CD4-positive, CD25-positive, alpha-beta regulatory T cell (primary cell): Measurements from ENCODE around the gene ROBO1. TPM values are rescaled to one million over a fixed set of nuclear protein-coding genes. Genes with fewer than 3 reads are reported as not detected.

Experiments used
- ATAC-seq, 2 donors: fragments of 150-1000 bp; cut with Tn5 transposase; one replicate each; pipeline ENCODE4 v1.10.0; 2021; ENCODE audit warnings: low read depth in 2 of 2, moderate number of reproducible peaks in 2 of 2, moderate library complexity in 1 of 2
- DNase-seq, 3 donors: peaks; one replicate each; pipeline versions ENCODE4 v3.0.0 to v3.0.0-alpha.2; 2012 to 2022; ENCODE audit warnings: mixed read lengths in 1 of 3
- H3K27ac ChIP-seq: one replicate; pipeline ENCODE4 v1.7.0; 2013; ENCODE audit warnings: mild to moderate bottlenecking, low read length; ENCODE audit not compliant: insufficient read depth, poor library complexity, severe bottlenecking
- H3K27me3 ChIP-seq: one replicate; pipeline ENCODE4 v1.7.0; 2013; ENCODE audit warnings: low read length; ENCODE audit not compliant: control insufficient read depth, insufficient read depth
- H3K36me3 ChIP-seq: one replicate; pipeline ENCODE4 v1.7.0; 2013; ENCODE audit warnings: mild to moderate bottlenecking, low read length, moderate library complexity; ENCODE audit not compliant: control insufficient read depth, insufficient read depth
- H3K4me1 ChIP-seq: 2 replicates; pipeline ENCODE4 v1.7.0; 2013; ENCODE audit warnings: mild to moderate bottlenecking, low read length; ENCODE audit not compliant: insufficient read depth, control insufficient read depth, poor library complexity, severe bottlenecking
- H3K4me3 ChIP-seq: one replicate; pipeline ENCODE4 v1.7.0; 2013; ENCODE audit warnings: low read depth, mild to moderate bottlenecking, low read length, moderate library complexity
- H3K9me3 ChIP-seq, 2 experiments: 1 replicate in 1 of 2; 2 replicates in 1 of 2; pipeline ENCODE4 v1.7.0; 2013; ENCODE audit warnings: low read length in 2 of 2, mild to moderate bottlenecking in 1 of 2, moderate library complexity in 1 of 2; ENCODE audit not compliant: control insufficient read depth in 2 of 2
- H3K27ac Mint-ChIP-seq, 3 donors: one replicate each; pipeline ENCODE4 v1.8.0; 2020 to 2022; ENCODE audit warnings: mild to moderate bottlenecking in 3 of 3, mixed read lengths in 3 of 3, moderate library complexity in 2 of 3
- H3K27me3 Mint-ChIP-seq: one replicate; pipeline ENCODE4 v1.8.0; 2022; ENCODE audit warnings: mild to moderate bottlenecking, mixed read lengths
- H3K36me3 Mint-ChIP-seq: one replicate; pipeline ENCODE4 v1.8.0; 2020; ENCODE audit warnings: mixed read lengths
- H3K4me1 Mint-ChIP-seq, 4 donors: one replicate each; pipeline ENCODE4 v1.8.0; 2020 to 2022; ENCODE audit warnings: mixed read lengths in 4 of 4, mild to moderate bottlenecking in 1 of 4
- H3K4me3 Mint-ChIP-seq, 4 donors: one replicate each; pipeline ENCODE4 v1.8.0; 2020 to 2022; ENCODE audit warnings: mild to moderate bottlenecking in 4 of 4, mixed read lengths in 4 of 4, moderate library complexity in 3 of 4
- H3K9me3 Mint-ChIP-seq, 7 donors: one replicate each; pipeline ENCODE4 v1.8.0; 2020 to 2022; ENCODE audit warnings: mixed read lengths in 7 of 7, mild to moderate bottlenecking in 3 of 7, moderate library complexity in 2 of 7
- polyA plus RNA-seq, 4 donors: library from polyadenylated mRNA; unstranded; fragments of 300-500 nt; fragmentation: Illumina TruSeq; gene quantifications; one replicate each; pipeline ENCODE4 v1.2.3, GENCODE V29; 2021
- total RNA-seq: library from RNA; stranded (reverse); gene quantifications from one replicate; pipeline ENCODE4 v1.2.3, GENCODE V29; 2022

ROBO1 gene
- total and polyA plus RNA-seq, 5 donors from 2014 or later, result not detected

DNA sequence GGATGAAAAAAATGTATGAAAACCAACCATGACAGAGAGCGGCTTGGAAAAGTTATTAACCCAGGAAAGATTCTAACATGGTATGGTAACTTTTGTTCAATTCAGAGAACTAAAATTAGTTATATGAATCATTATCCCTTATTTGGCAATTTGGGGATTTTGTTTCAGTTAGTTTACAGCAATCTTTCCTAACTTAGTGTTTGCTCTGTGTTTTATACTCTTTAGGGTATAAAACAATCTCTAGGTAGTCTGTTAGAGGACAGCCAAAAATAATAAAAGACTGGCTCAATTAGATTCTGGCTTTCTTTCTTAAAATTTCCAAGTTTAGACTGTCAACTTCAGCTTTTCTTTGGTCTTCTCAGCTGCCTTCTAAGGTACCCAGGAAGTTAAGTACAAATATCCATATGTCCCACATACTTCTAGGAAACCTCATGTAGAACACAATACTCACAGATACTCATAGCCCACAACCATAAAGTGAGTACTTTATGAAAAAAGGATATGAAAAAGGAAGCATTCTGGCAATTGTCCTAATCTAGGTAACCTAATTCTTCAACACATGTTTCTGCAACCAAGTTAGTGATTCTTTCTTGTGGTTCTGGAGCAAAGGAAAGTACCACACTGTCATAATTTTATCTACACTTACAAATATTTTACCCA, 849.3 kb downstream of the ROBO1 start:
- Histone ChIP-seq H3K9me3 (peaks cover 0 to 1% of the 10 kb centered on the region in 2 experiments), H3K4me3 (no peak overlapping the region), H3K27me3 (no peaks in the 10 kb centered on the region), H3K36me3 (no peaks in the 10 kb centered on the region), H3K27ac (no peak overlapping the region), H3K4me1 (no peaks in the 10 kb centered on the region)
- no peak overlapping the region for H3K4me3 Mint-ChIP-seq
- H3K4me1 Mint-ChIP-seq, result no peaks in the 10 kb centered on the region
- no peak for ATAC-seq
- no peaks in the 10 kb centered on the region for H3K36me3 Mint-ChIP-seq
- H3K27me3 Mint-ChIP-seq, result no peaks in the 10 kb centered on the region
- DNase-seq, result no peak
- no peak overlapping the region for H3K27ac Mint-ChIP-seq
- H3K9me3 Mint-ChIP-seq, result peaks cover 0 to 3% (median 0%) of the 10 kb centered on the region in 7 donors

DNA sequence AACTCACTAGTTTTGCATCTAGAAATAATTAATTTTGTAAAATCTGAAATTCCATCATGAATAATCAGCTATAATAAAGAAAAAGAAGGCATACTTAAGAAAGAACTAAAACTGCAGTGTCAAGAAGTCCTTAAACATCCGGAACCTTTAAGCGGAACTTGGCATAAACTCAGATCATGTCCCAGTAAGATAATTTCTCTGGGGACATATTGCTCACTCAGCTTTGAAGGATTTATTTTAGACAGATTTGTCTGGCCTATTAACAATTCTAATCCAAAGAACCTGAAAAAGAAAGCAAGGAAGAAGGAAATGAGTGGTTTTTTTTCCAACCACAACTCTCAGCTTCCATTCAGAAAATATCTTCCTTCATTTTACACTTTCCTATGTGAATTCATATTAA, 850.3 kb downstream of the ROBO1 start:
- no peaks in the 10 kb centered on the region for H3K27me3 ChIP-seq
- ATAC-seq (no peak), DNase-seq (no peak)
- H3K27ac Mint-ChIP-seq, result no peak overlapping the region
- H3K36me3 Mint-ChIP-seq, result no peaks in the 10 kb centered on the region
- no peaks in the 10 kb centered on the region for H3K36me3 ChIP-seq
- peaks cover 0 to 1% of the 10 kb centered on the region in 2 experiments for H3K9me3 ChIP-seq
- H3K27me3 Mint-ChIP-seq, result no peaks in the 10 kb centered on the region
- H3K4me3 ChIP-seq, result no peak overlapping the region
- no peak overlapping the region for H3K27ac ChIP-seq
- no peaks in the 10 kb centered on the region for H3K4me1 Mint-ChIP-seq
- H3K9me3 Mint-ChIP-seq, result peaks cover 0 to 9% (median 0%) of the 10 kb centered on the region in 7 donors
- H3K4me3 Mint-ChIP-seq, result no peak overlapping the region
- H3K4me1 ChIP-seq, result no peaks in the 10 kb centered on the region

DNA sequence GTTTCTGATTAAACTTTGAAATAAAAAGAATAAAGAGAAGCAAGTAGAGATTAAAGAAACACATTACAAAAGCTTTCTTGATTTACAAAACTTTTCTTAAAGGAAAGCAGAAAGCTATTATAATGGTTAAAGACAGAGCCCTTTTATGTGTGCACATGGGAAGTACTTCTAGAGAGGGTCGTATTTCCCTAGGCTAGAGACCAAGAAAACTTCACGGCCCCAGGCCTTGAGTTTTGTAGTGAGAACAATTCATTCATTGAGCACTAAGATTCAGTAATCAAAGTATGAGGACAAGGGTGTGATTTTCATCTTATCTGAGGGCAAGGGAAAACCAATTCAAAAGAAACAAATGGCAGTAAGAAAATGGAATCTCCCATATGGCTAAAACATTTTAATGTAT, 854.1 kb downstream of the ROBO1 start:
- H3K4me3 Mint-ChIP-seq, result no peak overlapping the region
- Histone ChIP-seq H3K4me1 (no peaks in the 10 kb centered on the region), H3K9me3 (peaks cover 0 to 2% of the 10 kb centered on the region in 2 experiments), H3K36me3 (no peaks in the 10 kb centered on the region), H3K27ac (no peak overlapping the region), H3K27me3 (no peaks in the 10 kb centered on the region), H3K4me3 (no peak overlapping the region)
- no peak for DNase-seq
- H3K9me3 Mint-ChIP-seq, result peaks cover 0 to 10% (median 0%) of the 10 kb centered on the region in 7 donors
- H3K27me3 Mint-ChIP-seq, result no peaks in the 10 kb centered on the region
- no peak overlapping the region for H3K27ac Mint-ChIP-seq
- ATAC-seq, result no peak
- H3K36me3 Mint-ChIP-seq, result no peaks in the 10 kb centered on the region
- H3K4me1 Mint-ChIP-seq, result no peaks in the 10 kb centered on the region

DNA sequence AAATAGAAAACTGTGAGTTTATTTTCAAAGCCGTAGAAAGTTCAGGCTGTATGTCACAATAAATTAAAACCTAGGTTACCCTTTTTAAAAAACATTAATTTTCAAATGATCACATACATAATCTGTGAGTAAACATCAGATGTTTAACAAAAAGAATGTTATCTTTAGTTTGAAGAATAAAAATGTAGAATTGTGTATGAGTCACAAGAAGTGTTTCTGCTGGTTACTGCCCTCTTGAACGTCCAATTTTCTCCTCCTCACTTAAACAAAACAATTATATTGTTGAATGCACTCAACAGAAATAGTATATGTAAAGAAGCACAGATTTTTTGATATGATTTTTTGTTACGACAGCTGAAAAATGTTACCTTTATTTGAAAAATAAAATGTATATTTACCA, 855.1 kb downstream of the ROBO1 start:
- no peaks in the 10 kb centered on the region for H3K27me3 Mint-ChIP-seq
- H3K4me1 ChIP-seq, result no peaks in the 10 kb centered on the region
- no peaks in the 10 kb centered on the region for H3K36me3 ChIP-seq
- no peak overlapping the region for H3K27ac ChIP-seq
- no peak overlapping the region for H3K4me3 ChIP-seq
- H3K27me3 ChIP-seq, result no peaks in the 10 kb centered on the region
- no peaks in the 10 kb centered on the region for H3K36me3 Mint-ChIP-seq
- peaks cover 0 to 2% of the 10 kb centered on the region in 2 experiments for H3K9me3 ChIP-seq
- no peak overlapping the region for H3K4me3 Mint-ChIP-seq
- ATAC-seq, result no peak
- H3K9me3 Mint-ChIP-seq, result peaks cover 0 to 10% (median 0%) of the 10 kb centered on the region in 7 donors
- H3K27ac Mint-ChIP-seq, result no peak overlapping the region
- peaks cover 0 to 1% (median 0%) of the 10 kb centered on the region in 4 donors for H3K4me1 Mint-ChIP-seq
- no peak for DNase-seq

DNA sequence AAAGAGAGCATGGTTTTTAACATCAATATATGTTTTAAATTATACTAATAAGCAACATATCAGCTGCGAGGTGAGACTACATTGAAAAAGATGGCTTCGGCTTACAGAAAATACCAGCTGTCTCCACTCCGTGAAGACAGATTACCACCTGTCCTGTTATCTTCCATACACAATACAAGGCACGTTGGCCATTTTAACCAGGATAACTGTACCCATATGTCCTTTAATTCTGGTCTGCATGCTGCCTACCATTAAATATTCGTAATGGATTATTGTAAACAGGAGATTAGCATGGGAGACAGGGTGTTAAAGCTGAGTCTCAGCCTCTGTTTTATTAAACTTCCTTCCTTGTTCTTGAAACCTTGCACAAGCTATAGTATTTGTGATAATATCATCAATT, 855.5 kb downstream of the ROBO1 start:
- H3K36me3 ChIP-seq, result no peaks in the 10 kb centered on the region
- Mint-ChIP-seq H3K9me3 (peaks cover 0 to 12% (median 0%) of the 10 kb centered on the region in 7 donors), H3K36me3 (no peaks in the 10 kb centered on the region), H3K4me3 (no peak overlapping the region), H3K27me3 (no peaks in the 10 kb centered on the region), H3K4me1 (peaks cover 0 to 1% (median 0%) of the 10 kb centered on the region in 4 donors), H3K27ac (no peak overlapping the region)
- no peak overlapping the region for H3K27ac ChIP-seq
- DNase-seq (no peak), ATAC-seq (no peak)
- no peaks in the 10 kb centered on the region for H3K27me3 ChIP-seq
- peaks cover 0 to 2% of the 10 kb centered on the region in 2 experiments for H3K9me3 ChIP-seq
- H3K4me1 ChIP-seq, result no peaks in the 10 kb centered on the region
- H3K4me3 ChIP-seq, result no peak overlapping the region

DNA sequence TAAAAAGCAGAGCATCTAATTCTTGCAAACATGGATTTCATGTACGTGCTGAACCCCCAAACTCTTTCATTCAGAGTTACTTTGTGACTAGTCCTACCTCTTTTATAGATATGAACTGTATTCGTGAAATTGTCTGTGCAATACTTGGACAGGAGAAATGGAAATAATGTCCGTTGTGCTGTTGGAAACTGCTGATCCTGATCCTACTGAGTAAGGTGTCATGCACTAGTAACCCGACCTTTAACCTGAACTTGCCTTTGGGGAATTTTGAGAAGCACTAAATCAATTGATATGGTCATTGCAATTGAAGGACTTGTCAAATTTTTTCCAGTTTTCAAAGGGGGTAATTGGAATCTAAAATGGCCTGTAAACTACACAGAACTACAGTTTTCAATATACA, 856.4 kb downstream of the ROBO1 start:
- no peak overlapping the region for H3K27ac Mint-ChIP-seq
- H3K4me3 Mint-ChIP-seq, result no peak overlapping the region
- Histone ChIP-seq H3K9me3 (peaks cover 0 to 2% of the 10 kb centered on the region in 2 experiments), H3K27ac (no peak overlapping the region), H3K27me3 (no peaks in the 10 kb centered on the region), H3K4me1 (no peaks in the 10 kb centered on the region), H3K36me3 (no peaks in the 10 kb centered on the region), H3K4me3 (no peak overlapping the region)
- no peaks in the 10 kb centered on the region for H3K36me3 Mint-ChIP-seq
- DNase-seq (no peak), ATAC-seq (no peak)
- H3K4me1 Mint-ChIP-seq, result peaks cover 0 to 1% (median 0%) of the 10 kb centered on the region in 4 donors
- H3K27me3 Mint-ChIP-seq, result no peaks in the 10 kb centered on the region
- H3K9me3 Mint-ChIP-seq, result peaks cover 0 to 17% (median 0%) of the 10 kb centered on the region in 7 donors

DNA sequence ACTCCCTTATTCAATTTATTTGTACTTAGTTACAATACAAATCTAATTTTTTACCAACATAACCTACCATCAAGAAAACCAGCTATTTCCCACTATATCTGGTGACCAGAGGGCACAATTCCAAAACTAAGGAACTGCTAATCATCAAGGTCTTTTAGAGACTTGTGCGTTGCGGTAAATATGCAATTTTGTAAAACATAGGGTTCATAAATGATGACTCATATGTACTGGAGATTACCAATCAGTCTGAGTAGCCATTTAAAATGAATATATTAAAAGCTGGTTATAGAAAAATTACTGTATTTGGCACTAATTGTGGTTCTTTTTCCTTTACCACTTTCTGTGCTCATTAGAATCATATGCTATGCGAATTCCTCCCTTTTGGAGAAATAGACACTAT, 859.6 kb downstream of the ROBO1 start:
- H3K9me3 Mint-ChIP-seq, result peaks cover 0 to 13% (median 0%) of the 10 kb centered on the region in 7 donors
- no peak overlapping the region for H3K4me3 ChIP-seq

DNA sequence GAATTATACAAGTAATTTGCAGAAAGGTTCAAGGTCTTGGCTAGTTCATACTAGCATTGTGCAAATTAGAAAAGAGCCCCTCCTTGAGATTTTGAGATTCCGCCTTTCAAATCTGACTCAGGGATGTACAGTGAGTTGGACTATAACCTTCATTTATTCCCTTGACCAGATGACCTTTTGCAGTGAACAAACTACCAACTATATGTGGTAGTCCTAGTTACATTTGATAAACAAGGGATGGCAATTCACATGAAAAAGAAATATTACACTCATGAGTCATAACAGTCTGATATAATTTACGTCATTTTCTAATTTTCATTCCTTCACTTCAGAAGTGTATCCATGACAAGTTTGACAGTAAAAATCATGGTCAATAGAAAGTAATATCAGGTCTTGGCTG, 860.4 kb downstream of the ROBO1 start:
- H3K4me3 ChIP-seq, result no peak overlapping the region
- Mint-ChIP-seq H3K9me3 (peaks cover 0 to 7% (median 0%) of the 10 kb centered on the region in 7 donors), H3K36me3 (no peaks in the 10 kb centered on the region), H3K27me3 (no peaks in the 10 kb centered on the region), H3K27ac (no peak overlapping the region), H3K4me3 (no peak overlapping the region), H3K4me1 (peaks cover 0 to 1% (median 0%) of the 10 kb centered on the region in 4 donors)
- peaks cover 0 to 2% of the 10 kb centered on the region in 2 experiments for H3K9me3 ChIP-seq
- H3K36me3 ChIP-seq, result no peaks in the 10 kb centered on the region
- H3K27ac ChIP-seq, result no peak overlapping the region
- H3K27me3 ChIP-seq, result no peaks in the 10 kb centered on the region
- H3K4me1 ChIP-seq, result no peaks in the 10 kb centered on the region
- no peak for ATAC-seq
- DNase-seq, result no peak

More for the DNA sequence above, 859.6 kb downstream of the ROBO1 start:
- Histone ChIP-seq H3K4me1 (no peaks in the 10 kb centered on the region), H3K27ac (no peak overlapping the region), H3K27me3 (no peaks in the 10 kb centered on the region), H3K36me3 (no peaks in the 10 kb centered on the region), H3K9me3 (peaks cover 0 to 2% of the 10 kb centered on the region in 2 experiments)
- H3K36me3 Mint-ChIP-seq, result no peaks in the 10 kb centered on the region
- H3K4me3 Mint-ChIP-seq, result no peak overlapping the region
- H3K4me1 Mint-ChIP-seq, result peaks cover 0 to 1% (median 0%) of the 10 kb centered on the region in 4 donors
- no peak overlapping the region for H3K27ac Mint-ChIP-seq
- no peak for ATAC-seq
- DNase-seq, result no peak
- no peaks in the 10 kb centered on the region for H3K27me3 Mint-ChIP-seq
